B cell (primary cell): ENCODE measurements around the gene MPST. TPM values are rescaled to one million over a fixed set of nuclear protein-coding genes. Genes with fewer than 3 reads are reported as not detected.

Source experiments
- ATAC-seq: fragments of 200-7000 bp; cut with Tn5 transposase; one replicate; pipeline ENCODE4 v1.10.0; 2021; ENCODE audit warnings: low read depth, mild to moderate bottlenecking, moderate number of reproducible peaks, moderate library complexity
- CTCF ChIA-PET: fragments of 350-600 bp; sonication (Branson Sonifier 250); formaldehyde crosslinking; loops from one replicate; lab custom pipeline; 2021; ENCODE audit warnings: antibody characterized with exemption, inconsistent platforms; lab: Charles Lee
- POLR2A ChIA-PET: fragments of 350-600 bp; sonication (Branson Sonifier 250); formaldehyde crosslinking; loops from one replicate; lab custom pipeline; 2021; ENCODE audit warnings: antibody characterized with exemption; lab: Charles Lee
- DNase-seq: peaks from one replicate; pipeline ENCODE4 v3.0.0; 2013
- H2AFZ ChIP-seq: 2 replicates; pipeline ENCODE4 v1.6.1; 2012; ENCODE audit warnings: mild to moderate bottlenecking, low read depth, low read length; ENCODE audit not compliant: insufficient read depth, poor library complexity, severe bottlenecking
- H3K27ac ChIP-seq, 2 donors: 1 replicate in 1 of 2; 2 replicates in 1 of 2; pipeline ENCODE4 v1.5.1; 2012 to 2013; ENCODE audit warnings: low read length in 2 of 2, mild to moderate bottlenecking in 2 of 2, moderate library complexity in 1 of 2
- H3K27me3 ChIP-seq, 4 experiments: fragments of 200-600 bp in 1 of 4; sonication (generic) in 1 of 4; replicated peaks in 1 of 4; 1 replicate in 2 of 4; 2 replicates in 2 of 4; pipeline versions ENCODE4 v1.6.1 to v1.7.0; 2013 to 2016; ENCODE audit warnings: low read length in 3 of 4, mild to moderate bottlenecking in 2 of 4, mixed read lengths in 1 of 4, moderate library complexity in 1 of 4; ENCODE audit not compliant: insufficient read depth in 4 of 4, control insufficient read depth in 3 of 4; ENCODE audit errors: control extremely low read depth in 1 of 4
- H3K36me3 ChIP-seq, 2 experiments: replicated peaks in 1 of 2; 1 replicate in 1 of 2; 2 replicates in 1 of 2; pipeline versions ENCODE4 v1.6.1 to v1.7.1; 2013; ENCODE audit warnings: low read length in 1 of 2; ENCODE audit not compliant: insufficient read depth in 2 of 2, control insufficient read depth in 1 of 2; ENCODE audit errors: control extremely low read depth in 1 of 2, extremely low read depth in 1 of 2
- H3K4me1 ChIP-seq, 2 donors: fragments of 200-600 bp in 1 of 2; sonication (generic) in 1 of 2; 1 replicate in 1 of 2; 2 replicates in 1 of 2; pipeline versions ENCODE4 v1.5.1 to v1.6.1; 2013 to 2017; ENCODE audit warnings: low read length in 2 of 2; ENCODE audit not compliant: control insufficient read depth in 2 of 2, insufficient read depth in 2 of 2
- H3K4me2 ChIP-seq: replicated peaks from 2 replicates; pipeline ENCODE3; 2012; ENCODE audit warnings: mild to moderate bottlenecking, low read depth, low read length; ENCODE audit not compliant: poor library complexity, severe bottlenecking
- H3K4me3 ChIP-seq, 5 experiments: fragments of 200-600 bp in 1 of 5; sonication (generic) in 1 of 5; 1 replicate in 3 of 5; 2 replicates in 2 of 5; pipeline versions ENCODE4 v1.5.1 to v1.7.0; 2011 to 2016; ENCODE audit warnings: low read length in 4 of 5, mild to moderate bottlenecking in 4 of 5, low read depth in 2 of 5, control low read depth in 1 of 5, moderate library complexity in 1 of 5; ENCODE audit not compliant: insufficient read depth in 1 of 5; ENCODE audit errors: control extremely low read depth in 1 of 5, extremely low read depth in 1 of 5
- H3K79me2 ChIP-seq: fragments of 200-600 bp; sonication (generic); one replicate; pipeline ENCODE4 v1.6.0; 2016; ENCODE audit warnings: low read length; ENCODE audit not compliant: control insufficient read depth, insufficient read depth
- H3K9ac ChIP-seq: fragments of 200-600 bp; sonication (generic); 2 replicates; pipeline ENCODE4 v1.6.1; 2017; ENCODE audit warnings: mild to moderate bottlenecking, low read length, moderate library complexity
- H3K9me3 ChIP-seq, 3 donors: one replicate each; pipeline versions ENCODE4 v1.6.1 to v1.7.1; 2013; ENCODE audit warnings: low read length in 2 of 3; ENCODE audit not compliant: control insufficient read depth in 2 of 3, insufficient read depth in 1 of 3; ENCODE audit errors: control extremely low read depth in 1 of 3
- H4K20me1 ChIP-seq: 2 replicates; pipeline ENCODE4 v1.6.0; 2012; ENCODE audit warnings: mild to moderate bottlenecking, low read length; ENCODE audit not compliant: insufficient read depth, control insufficient read depth, poor library complexity, severe bottlenecking
- H3K27ac Mint-ChIP-seq: one replicate; pipeline ENCODE4 v1.8.0; 2021; ENCODE audit warnings: mixed read lengths
- H3K27me3 Mint-ChIP-seq: one replicate; pipeline ENCODE4 v1.8.0; 2021; ENCODE audit warnings: mixed read lengths
- H3K4me1 Mint-ChIP-seq: one replicate; pipeline ENCODE4 v1.8.0; 2021; ENCODE audit warnings: mixed read lengths
- H3K4me3 Mint-ChIP-seq: one replicate; pipeline ENCODE4 v1.8.0; 2021; ENCODE audit warnings: mixed read lengths
- H3K9me3 Mint-ChIP-seq: one replicate; pipeline ENCODE4 v1.8.0; 2022; ENCODE audit warnings: mixed read lengths; ENCODE audit not compliant: insufficient read depth
- CTCF ChIP-seq: fragments of 200-600 bp; IDR thresholded peaks from one replicate; pipeline ENCODE4 v1.8.0; 2022; ENCODE audit warnings: antibody characterized with exemption, mild to moderate bottlenecking
- EZH2 ChIP-seq: IDR thresholded peaks from 2 replicates; pipeline ENCODE4 v1.6.1; 2012; ENCODE audit warnings: borderline replicate concordance, low read depth, mild to moderate bottlenecking, moderate library complexity, low read length; ENCODE audit not compliant: insufficient read depth, poor library complexity, severe bottlenecking
- WGBS: methylation state at CpG from one replicate; pipeline ENCODE4 v1.1.5; 2013; ENCODE audit warnings: missing lambda C conversion rate; ENCODE audit not compliant: insufficient coverage; 5-methylcytosine and 5-hydroxymethylcytosine counted together
- intact Hi-C: fragments of 100-400 bp; cut with micrococcal nuclease; formaldehyde crosslinking; loops from one replicate; pipeline ENCODE4 v1.10.0; 2022
- polyA plus RNA-seq: library from polyadenylated mRNA; depleted of rRNA; stranded (reverse); fragments of >200 nt; gene quantifications from 2 replicates; pipeline ENCODE4 v1.2.3, GENCODE V29; 2012
- total RNA-seq, 2 donors: library from RNA; stranded (reverse); fragments of 120-200 nt in 1 of 2; gene quantifications; 1 replicate in 1 of 2; 2 replicates in 1 of 2; pipeline versions ENCODE4 v1.2.3 to v1.2.4, GENCODE V29; 2013 to 2022

MPST gene
- total and polyA plus RNA-seq, 2 donors (not counting 1 experiment from before 2014, with no cell fraction given) = 11.2 to 17.7 TPM

GRCh38 chr22:37052386-37053309, 33.1 kb downstream of the MPST start:
- Histone ChIP-seq H3K4me2 (peak overlapping the region; percentile 95), H3K4me3 (peak overlapping the region in 4 of 5 experiments; percentile 40 to 71 (median 60)), H3K36me3 (peaks cover 0 to 18% of the 10 kb centered on the region in 2 experiments), H3K79me2 (no peaks in the 10 kb centered on the region), H3K27ac (no peak overlapping the region), H4K20me1 (no peaks in the 10 kb centered on the region), H2AFZ (peak overlapping the region; percentile 78), H3K9me3 (no peaks in the 10 kb centered on the region), H3K4me1 (peaks cover 7 to 18% of the 10 kb centered on the region in 2 donors), H3K9ac (peak overlapping the region; percentile 73), H3K27me3 (no peaks in the 10 kb centered on the region)
- H3K4me1 Mint-ChIP-seq = peaks cover 12% of the 10 kb centered on the region
- TF ChIP-seq EZH2 (no peak), CTCF (no peak)
- no peak overlapping the region for H3K27ac Mint-ChIP-seq
- no peaks in the 10 kb centered on the region for H3K27me3 Mint-ChIP-seq
- no peaks in the 10 kb centered on the region for H3K9me3 Mint-ChIP-seq
- intact Hi-C loops = loop anchor here (5.0 kb wide), 1 partner anchor 1750 kb away; no protein-coding TSS in a partner anchor
- POLR2A ChIA-PET = interaction anchor here (0.7 kb wide), 1 partner anchor 775 kb away, joined by 4 read pairs; no protein-coding TSS in a partner anchor
- H3K4me3 Mint-ChIP-seq = peak overlapping the region; percentile 85
- CTCF ChIA-PET = interaction anchor here (1.5 to 2.4 kb wide), 2 partner anchors 10 to 75 kb away, joined by 3 to 9 read pairs; no protein-coding TSS in a partner anchor
- ATAC-seq = no peak
- DNase-seq = no peak
- 96% methylated on average over 22 of the region's 25 CpGs for WGBS
